Stomach (tissue), 4 donors: Measurements from ENCODE around the gene TFDP2.

Experiments used
- CTCF ChIP-seq, 7 experiments: fragments of 450-650 bp in 4 of 7; fragments of 200-600 bp in 3 of 7; sonication (generic) in 3 of 7; IDR thresholded peaks; one replicate each; pipeline ENCODE4 v1.5.1; 2016 to 2019; ENCODE audit warnings: antibody characterized with exemption in 7 of 7, control low read depth in 2 of 7, mild to moderate bottlenecking in 1 of 7
- EP300 ChIP-seq: sonication (generic); formaldehyde crosslinking; IDR thresholded peaks from one replicate; pipeline ENCODE4 v1.6.1; 2017; ENCODE audit warnings: antibody characterized with exemption
- POLR2A ChIP-seq, 4 donors: fragments of 450-650 bp; IDR thresholded peaks; one replicate each; pipeline ENCODE4 v1.6.1; 2016; ENCODE audit warnings: antibody characterized with exemption in 4 of 4, control low read depth in 2 of 4, mild to moderate bottlenecking in 1 of 4, moderate library complexity in 1 of 4
- POLR2AphosphoS5 ChIP-seq, 3 donors: sonication (generic); formaldehyde crosslinking; IDR thresholded peaks; one replicate each; pipeline ENCODE4 v1.6.1; 2016; ENCODE audit warnings: antibody characterized with exemption in 3 of 3

GRCh38 chr3:142120707-142121106 lies 28.6 kb downstream of the TFDP2 start:
- TF ChIP-seq POLR2A (IDR thresholded peaks at IDR 0.05) (no peak), CTCF (IDR thresholded peaks at IDR 0.05) (no peak), EP300 (no peak), POLR2AphosphoS5 (IDR thresholded peaks at IDR 0.05) (no peak)
